Kidney epithelial cell (primary cell): ENCODE measurements around the gene UBE2G2. TPM values are rescaled to one million over a fixed set of nuclear protein-coding genes. Genes with fewer than 3 reads are reported as not detected.

Source experiments
- DNase-seq: peaks from one replicate; pipeline ENCODE4 v3.0.0-alpha.2; 2010; ENCODE audit warnings: low read depth
- H3K27me3 ChIP-seq: 2 replicates; pipeline ENCODE4 v1.6.0; 2011; ENCODE audit warnings: low read length; ENCODE audit not compliant: control insufficient read depth, insufficient read depth
- H3K36me3 ChIP-seq: 2 replicates; pipeline ENCODE4 v1.5.1; 2011; ENCODE audit warnings: low read length; ENCODE audit not compliant: control insufficient read depth, insufficient read depth
- H3K4me3 ChIP-seq: 2 replicates; pipeline ENCODE4 v1.5.1; 2011; ENCODE audit warnings: low read depth, mild to moderate bottlenecking, control low read depth, low read length
- CTCF ChIP-seq: IDR thresholded peaks from 2 replicates; pipeline ENCODE4 v1.5.1; 2011; ENCODE audit warnings: mild to moderate bottlenecking, moderate library complexity, low read length, control low read depth, inconsistent platforms; ENCODE audit not compliant: insufficient read depth, poor library complexity, severe bottlenecking
- total RNA-seq: library from RNA; depleted of rRNA; stranded (reverse); fragments of >200 nt; gene quantifications from 2 replicates; pipeline ENCODE4 v1.2.3, GENCODE V29; 2015

UBE2G2 gene
- total RNA-seq, 1 donor from 2014 or later = 40.6 TPM

DNA sequence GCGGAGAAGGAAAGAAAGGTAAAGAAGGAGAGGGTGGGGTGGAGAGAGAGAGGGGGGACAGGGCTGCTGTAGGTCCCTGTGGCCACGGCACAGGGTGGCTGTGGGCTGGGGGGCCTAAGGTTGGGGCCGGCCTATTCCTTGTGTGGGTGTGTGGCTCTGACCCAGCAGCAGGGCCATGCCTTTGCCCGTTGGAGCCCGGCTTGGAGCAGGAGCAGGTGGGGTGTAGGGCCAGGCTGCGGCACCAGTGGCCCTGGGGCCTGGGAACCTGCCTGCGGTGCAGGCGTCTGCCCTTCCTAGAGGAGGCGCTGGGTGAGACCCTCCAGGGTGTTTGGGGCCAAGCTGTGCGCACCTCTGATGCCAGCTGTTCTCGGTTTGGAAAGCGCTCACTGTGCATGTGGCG lies 35.9 kb upstream of the UBE2G2 start:
- no peak for DNase-seq
- Histone ChIP-seq H3K4me3 (no peak overlapping the region), H3K27me3 (peaks cover 18% of the 10 kb centered on the region), H3K36me3 (no peaks in the 10 kb centered on the region)
- TF ChIP-seq CTCF = no peak

DNA sequence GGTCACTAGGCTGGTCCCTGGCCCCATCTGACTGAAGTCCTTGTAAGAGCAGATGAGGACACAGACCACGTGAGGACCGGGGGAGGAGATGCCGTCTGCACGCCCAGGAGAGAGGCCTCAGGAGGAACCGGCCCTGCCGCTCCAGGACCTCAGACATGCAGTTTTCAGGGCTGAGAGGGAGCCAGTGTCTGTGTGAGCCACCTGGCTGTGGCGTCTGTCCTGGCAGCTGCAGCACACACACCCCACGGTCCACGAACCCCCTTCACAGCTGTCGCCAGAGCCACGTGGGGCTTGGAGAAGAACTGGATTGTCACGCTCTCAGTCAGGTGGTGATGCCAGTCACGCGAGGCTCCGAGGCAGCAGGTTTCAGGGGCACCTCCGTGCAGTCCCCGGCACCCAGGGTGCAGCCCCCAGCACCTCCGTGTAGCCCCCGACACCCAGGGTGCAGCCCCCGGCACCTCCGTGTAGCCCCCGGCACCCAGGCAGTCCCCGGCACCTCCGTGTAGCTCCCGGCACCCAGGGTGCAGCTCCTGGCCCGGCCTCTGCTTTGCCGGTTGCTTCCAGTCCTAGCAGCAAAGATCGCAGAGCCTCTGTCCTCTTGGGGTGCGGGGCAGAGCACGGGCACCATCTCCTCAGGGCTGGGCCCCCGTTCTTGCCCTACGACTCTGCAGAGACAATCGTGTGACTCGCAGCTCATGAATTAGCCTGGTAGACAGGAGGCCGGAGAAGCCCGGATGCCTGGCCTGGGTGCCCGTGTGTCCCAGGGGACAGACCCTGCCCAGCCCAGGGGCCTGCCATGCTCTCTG lies 35.2 kb upstream of the UBE2G2 start:
- Histone ChIP-seq H3K4me3 (no peak overlapping the region), H3K27me3 (peaks cover 15% of the 10 kb centered on the region), H3K36me3 (no peaks in the 10 kb centered on the region)
- no peak for DNase-seq
- no peak for TF ChIP-seq CTCF

- H3K27me3 ChIP-seq = peaks cover 14% of the 10 kb centered on the region
- no peak for DNase-seq
- TF ChIP-seq CTCF = no peak
- no peaks in the 10 kb centered on the region for H3K36me3 ChIP-seq
- H3K4me3 ChIP-seq = no peak overlapping the region
Measured at GRCh38 chr21:44836349-44836665, 34.7 kb upstream of the UBE2G2 start.

- Histone ChIP-seq H3K36me3 (no peaks in the 10 kb centered on the region), H3K4me3 (no peak overlapping the region), H3K27me3 (peaks cover 7% of the 10 kb centered on the region)
- TF ChIP-seq CTCF = no peak
- no peak for DNase-seq
Measured at GRCh38 chr21:44835647-44835973, 34.0 kb upstream of the UBE2G2 start.

- Histone ChIP-seq H3K36me3 (no peaks in the 10 kb centered on the region), H3K27me3 (peaks cover 7% of the 10 kb centered on the region), H3K4me3 (no peak overlapping the region)
- no peak for TF ChIP-seq CTCF
- no peak for DNase-seq
Measured at GRCh38 chr21:44834951-44835646, 33.5 kb upstream of the UBE2G2 start.
